Astrocyte of the spinal cord (primary cell): Measurements from ENCODE around the gene KAZN.

Experiments
- DNase-seq: peaks from one replicate; pipeline ENCODE4 v3.0.0; 2011; ENCODE audit warnings: low read depth, low spot score
- H3K4me3 ChIP-seq: 2 replicates; pipeline ENCODE4 v1.5.1; 2011; ENCODE audit warnings: low read depth, mild to moderate bottlenecking, low read length, moderate library complexity
- CTCF ChIP-seq: IDR thresholded peaks from 2 replicates; pipeline ENCODE4 v1.5.1; 2012; ENCODE audit warnings: low read depth, mild to moderate bottlenecking, low read length, inconsistent platforms
- in situ Hi-C: cut with HindIII; loops from 2 replicates; pipeline ENCODE4 v1.10.0; 2017; ENCODE audit warnings: low sequenced_read_pairs

Gene KAZN

DNA sequence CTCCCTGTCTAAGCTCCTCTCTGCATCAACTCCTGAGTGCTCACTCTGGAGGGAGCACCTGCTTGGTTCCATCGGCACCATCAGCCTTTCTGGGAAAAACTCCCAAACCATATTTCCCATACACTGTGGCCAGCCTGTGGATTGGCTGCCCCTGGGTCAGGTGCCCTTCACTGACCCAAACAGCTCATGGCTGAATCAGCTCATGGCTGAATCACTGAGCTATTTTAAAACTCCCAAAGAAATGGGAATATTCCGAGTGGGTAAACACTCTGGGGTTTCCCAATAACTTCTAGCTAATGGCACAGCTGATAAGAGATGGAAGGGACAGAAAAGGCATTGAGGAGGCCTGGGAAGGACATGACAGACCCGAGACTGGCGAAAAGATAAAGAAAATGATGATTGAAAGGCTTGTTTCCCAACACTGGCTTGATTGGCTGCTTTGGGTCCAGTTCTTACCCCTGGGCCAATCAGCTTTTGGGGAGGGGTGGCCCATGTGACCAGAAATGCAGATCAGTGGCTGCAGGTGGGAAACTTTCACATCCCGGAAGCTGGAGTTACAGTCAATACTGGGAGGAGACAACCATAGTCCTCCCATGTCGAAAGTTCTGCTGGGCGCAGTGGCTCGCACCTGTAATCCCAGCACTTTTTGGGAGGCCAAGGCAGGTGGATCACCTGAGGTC, 37.3 kb upstream of the KAZN start:
- TF ChIP-seq CTCF = no peak
- no peak for DNase-seq
- no peak overlapping the region for H3K4me3 ChIP-seq
- in situ Hi-C loops = no loop called here

DNA sequence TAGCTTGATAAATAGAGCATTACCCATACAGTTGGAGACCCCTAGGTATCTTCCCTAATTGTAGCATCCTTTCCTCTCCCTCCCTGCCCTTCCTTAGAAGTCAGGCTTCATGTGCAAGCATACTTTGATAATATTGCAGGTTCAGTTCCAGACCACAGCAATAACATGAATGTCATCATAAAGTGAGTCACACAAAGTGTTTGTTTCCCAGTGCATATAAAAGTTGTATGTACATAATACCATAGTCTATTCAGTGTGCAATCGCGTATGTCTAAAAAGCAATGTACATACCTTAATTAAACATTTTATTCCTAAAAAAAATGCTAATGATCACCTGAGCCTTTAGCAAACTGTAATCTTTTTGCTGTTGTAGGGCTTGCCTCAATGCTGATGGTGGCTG, 33.4 kb upstream of the KAZN start:
- no peak overlapping the region for H3K4me3 ChIP-seq
- DNase-seq = no peak
- in situ Hi-C loops = no loop called here
- TF ChIP-seq CTCF = no peak

GRCh38 chr1:14567056-14567455, 31.4 kb upstream of the KAZN start:
- in situ Hi-C loops = no loop called here
- no peak for DNase-seq
- no peak overlapping the region for H3K4me3 ChIP-seq
- TF ChIP-seq CTCF = no peak

DNA sequence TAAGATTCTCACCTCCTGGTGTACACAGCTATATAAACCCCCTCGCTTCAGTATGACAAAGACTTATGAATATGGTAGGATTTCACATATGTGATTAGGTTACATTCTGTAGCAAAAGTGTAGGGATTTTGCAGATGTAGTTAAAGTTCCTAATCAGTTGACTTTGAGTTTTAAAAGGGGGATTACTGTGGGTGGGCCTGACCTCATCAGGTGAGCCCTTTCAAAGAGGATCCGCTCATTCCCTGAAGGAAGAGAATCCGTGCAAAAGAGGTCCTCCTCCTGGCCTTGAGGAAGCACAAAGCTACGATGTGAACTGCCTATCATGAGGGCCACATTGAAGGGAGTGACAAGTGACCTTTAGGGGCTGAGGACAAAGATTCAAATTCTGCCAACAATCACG, 30.6 kb upstream of the KAZN start:
- in situ Hi-C loops = no loop called here
- no peak for TF ChIP-seq CTCF
- no peak overlapping the region for H3K4me3 ChIP-seq
- no peak for DNase-seq

DNA sequence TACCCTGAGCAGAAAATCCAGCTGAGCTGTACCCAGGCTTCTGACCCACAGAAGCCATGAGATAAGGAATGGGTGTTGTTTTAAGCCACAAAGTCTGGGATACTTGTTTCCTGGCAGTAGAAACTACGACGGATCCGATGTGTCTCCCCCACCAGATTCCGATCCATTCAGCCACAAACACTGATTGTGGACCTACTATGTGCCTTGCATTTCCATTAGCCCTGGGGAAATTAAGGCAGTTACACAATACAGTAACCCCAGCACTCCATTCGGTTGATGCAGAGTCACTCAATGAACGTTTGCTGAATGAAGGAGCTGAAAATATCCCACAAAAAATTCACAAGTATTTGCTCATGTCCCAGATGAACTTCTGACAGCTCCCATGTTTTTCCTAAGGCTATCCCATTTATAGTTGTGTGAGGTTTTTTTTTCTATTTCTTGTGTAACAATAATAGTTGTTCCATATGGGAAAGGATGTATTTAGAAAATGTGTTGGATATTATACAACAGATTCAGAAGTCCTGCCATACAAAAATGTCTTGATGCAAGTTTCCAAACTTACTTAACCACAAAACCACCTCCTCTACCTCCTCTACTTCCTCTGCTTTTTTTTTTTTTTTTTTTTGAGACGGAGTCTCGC, 29.6 kb upstream of the KAZN start:
- no peak overlapping the region for H3K4me3 ChIP-seq
- TF ChIP-seq CTCF = no peak
- in situ Hi-C loops = no loop called here
- DNase-seq = no peak

DNA sequence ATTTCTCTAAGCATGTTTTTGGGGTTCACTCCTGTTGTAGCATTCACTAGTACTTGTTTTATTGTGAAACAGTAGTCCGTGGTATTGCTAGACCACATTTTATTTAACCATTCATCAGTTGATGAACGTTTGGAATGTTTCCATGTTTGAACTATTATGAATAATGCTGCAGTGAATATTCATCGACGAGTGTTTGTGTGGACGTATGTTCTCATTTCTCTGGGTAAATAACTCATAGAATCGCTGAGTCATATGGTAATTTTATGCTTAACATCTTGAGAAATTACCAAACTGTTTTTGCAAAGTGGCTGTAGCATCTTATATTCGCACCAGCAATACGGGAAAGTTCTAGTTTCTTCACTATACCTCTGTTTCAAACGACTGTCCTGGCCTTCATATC, 28.0 kb upstream of the KAZN start:
- no peak overlapping the region for H3K4me3 ChIP-seq
- no peak for TF ChIP-seq CTCF
- no peak for DNase-seq
- in situ Hi-C loops = no loop called here
